ENCODE measurements around the gene MPV17L2. TPM values are rescaled to one million over a fixed set of nuclear protein-coding genes. Genes with fewer than 3 reads are reported as not detected.
"Not testable (repeated sequence)": the region's sequence is repeated elsewhere in the genome, so short reads cannot be mapped to it uniquely, and the experiment has no call there.

MPV17L2 gene
- total RNA-seq, 1 donor from 2014 or later: 20.9 TPM

GRCh38 chr19:18156268-18156667, 36.8 kb upstream of the MPV17L2 start:
- Mint-ChIP-seq H3K27ac (no peak overlapping the region), H3K4me3 (no peak overlapping the region), H3K27me3 (no peaks in the 10 kb centered on the region), H3K36me3 (ENCODE audit: low read depth) (peaks cover 11% of the 10 kb centered on the region), H3K9me3 (no peaks in the 10 kb centered on the region), H3K4me1 (peaks cover 26% of the 10 kb centered on the region)
- intact Hi-C loops (cut with micrococcal nuclease): no loop called here
- DNase-seq: no peak

- peaks cover 20% of the 10 kb centered on the region for H3K4me1 Mint-ChIP-seq
- H3K36me3 Mint-ChIP-seq (ENCODE audit: low read depth): peaks cover 11% of the 10 kb centered on the region
- intact Hi-C loops (cut with micrococcal nuclease): no loop called here
- no peak for DNase-seq
- no peaks in the 10 kb centered on the region for H3K27me3 Mint-ChIP-seq
- no peak overlapping the region for H3K4me3 Mint-ChIP-seq
- no peaks in the 10 kb centered on the region for H3K9me3 Mint-ChIP-seq
- no peak overlapping the region for H3K27ac Mint-ChIP-seq
Observed at GRCh38 chr19:18156841-18157464, 36.1 kb upstream of the MPV17L2 start.

DNA sequence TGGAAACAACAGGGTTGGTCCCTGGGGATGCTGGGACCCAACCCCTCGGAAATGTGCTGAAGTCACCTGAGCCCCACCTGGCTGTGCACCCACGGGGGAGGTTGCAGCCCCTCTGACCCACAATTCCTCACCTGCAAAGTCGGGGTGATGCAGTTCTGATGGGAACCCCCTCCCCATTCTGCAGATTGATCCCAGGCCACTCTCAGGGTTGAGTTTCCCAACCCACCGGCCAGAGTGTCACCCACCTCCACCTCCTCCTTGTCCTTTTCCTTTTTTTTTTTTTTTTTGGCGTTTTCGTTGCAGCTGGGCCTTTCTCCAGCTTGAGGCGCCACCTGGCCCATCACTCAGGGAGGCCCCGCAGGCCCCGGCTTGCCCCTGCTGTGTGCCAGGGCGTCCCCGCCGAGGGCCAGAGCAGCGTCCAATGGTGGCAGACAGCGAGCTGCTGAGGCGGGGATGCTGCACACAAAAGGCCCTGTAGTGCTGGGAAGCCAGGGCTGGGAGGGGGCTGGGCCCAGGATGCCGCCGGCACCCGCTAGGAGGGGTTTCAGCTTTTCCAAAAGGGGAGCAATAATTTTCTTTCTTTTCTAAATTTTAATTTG, 35.5 kb upstream of the MPV17L2 start:
- intact Hi-C loops (cut with micrococcal nuclease): no loop called here
- no peak for DNase-seq
- peaks cover 9% of the 10 kb centered on the region for H3K36me3 Mint-ChIP-seq (ENCODE audit: low read depth)
- H3K27me3 Mint-ChIP-seq: no peaks in the 10 kb centered on the region
- H3K9me3 Mint-ChIP-seq: no peaks in the 10 kb centered on the region
- H3K27ac Mint-ChIP-seq: no peak overlapping the region
- peaks cover 16% of the 10 kb centered on the region for H3K4me1 Mint-ChIP-seq
- no peak overlapping the region for H3K4me3 Mint-ChIP-seq

DNA sequence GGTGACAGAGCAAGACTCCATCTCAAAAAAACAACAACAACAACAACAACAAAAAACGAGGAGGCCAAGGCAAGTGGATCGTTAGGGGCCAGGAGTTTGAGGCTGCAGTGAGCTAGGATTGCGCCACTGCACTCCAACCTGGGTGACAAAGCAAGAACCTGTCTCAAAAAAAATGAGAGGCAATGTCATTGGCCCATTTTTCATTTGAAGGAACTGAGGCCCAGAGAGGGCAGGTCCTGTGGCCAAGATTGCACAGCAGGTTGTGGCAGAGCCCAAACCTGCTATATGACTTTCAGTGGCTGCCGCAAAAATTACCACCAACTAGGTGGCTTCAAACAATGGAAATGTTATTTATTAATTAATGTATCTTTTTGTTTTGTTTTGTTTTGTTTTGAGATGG, 34.6 kb upstream of the MPV17L2 start:
- no peak overlapping the region for H3K4me3 Mint-ChIP-seq

GRCh38 chr19:18159059-18159616, 33.9 kb upstream of the MPV17L2 start:
- intact Hi-C loops (cut with micrococcal nuclease); H3K9me3 Mint-ChIP-seq; DNase-seq; H3K27me3 Mint-ChIP-seq; H3K27ac Mint-ChIP-seq; H3K4me3 Mint-ChIP-seq: not testable (repeated sequence)
- peaks cover 11% of the 10 kb centered on the region for H3K4me1 Mint-ChIP-seq
- H3K36me3 Mint-ChIP-seq (ENCODE audit: low read depth): peaks cover 12% of the 10 kb centered on the region

More for the DNA sequence above, 34.6 kb upstream of the MPV17L2 start:
- Mint-ChIP-seq H3K4me1 (peaks cover 15% of the 10 kb centered on the region), H3K27ac (no peak overlapping the region), H3K36me3 (ENCODE audit: low read depth) (peaks cover 12% of the 10 kb centered on the region), H3K9me3 (no peaks in the 10 kb centered on the region), H3K27me3 (no peaks in the 10 kb centered on the region)
- DNase-seq: no peak
- intact Hi-C loops (cut with micrococcal nuclease): no loop called here

DNA sequence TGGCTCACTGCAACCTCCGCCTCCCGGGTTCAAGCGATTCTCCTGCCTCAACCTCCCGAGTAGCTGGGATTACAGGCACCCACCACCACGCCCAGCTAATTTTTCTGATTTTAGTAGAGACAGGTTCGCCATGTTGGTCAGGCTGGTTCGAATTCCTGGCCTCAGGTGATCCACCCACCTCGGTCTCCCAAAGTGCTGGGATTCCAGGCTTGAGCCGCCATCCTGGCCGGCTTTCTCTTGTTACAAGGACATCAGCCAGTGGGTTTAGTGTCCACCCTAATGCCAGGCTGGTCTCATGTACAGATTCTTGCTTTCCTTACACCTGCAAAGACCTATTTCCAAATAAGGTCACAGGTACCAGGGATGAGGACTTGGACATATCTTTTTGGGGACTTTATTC, 33.2 kb upstream of the MPV17L2 start:
- intact Hi-C loops (cut with micrococcal nuclease): no loop called here
- Mint-ChIP-seq H3K27me3 (no peaks in the 10 kb centered on the region), H3K4me3 (no peak overlapping the region), H3K36me3 (ENCODE audit: low read depth) (peaks cover 11% of the 10 kb centered on the region), H3K4me1 (peaks cover 6% of the 10 kb centered on the region), H3K27ac (no peak overlapping the region), H3K9me3 (no peaks in the 10 kb centered on the region)
- no peak for DNase-seq

DNA sequence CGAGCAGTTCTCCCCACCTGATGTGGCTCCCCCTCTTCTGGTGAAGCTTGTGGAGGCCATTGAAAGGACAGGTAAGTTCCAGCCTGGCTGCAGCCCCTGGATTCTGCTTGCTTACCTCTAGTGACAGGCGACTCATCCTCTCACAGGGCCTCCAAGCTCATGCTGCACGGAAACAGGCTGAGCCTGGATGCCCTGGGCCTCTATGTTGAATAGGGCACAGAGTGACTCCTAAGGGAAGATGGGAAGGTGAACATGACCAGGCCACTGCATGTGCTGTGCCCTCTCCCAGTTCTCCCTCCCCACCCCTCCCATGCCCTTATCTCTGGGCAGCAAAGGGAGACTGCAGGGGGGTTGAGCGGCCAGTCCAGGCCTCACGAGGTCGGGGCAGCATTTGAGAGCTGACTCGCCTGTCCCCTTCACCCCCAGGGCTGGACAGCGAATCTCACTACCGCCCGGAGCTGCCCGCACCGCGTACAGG, 32.5 kb upstream of the MPV17L2 start:
- Mint-ChIP-seq H3K4me3 (peak overlapping the region; percentile 68), H3K4me1 (peaks cover 6% of the 10 kb centered on the region), H3K36me3 (ENCODE audit: low read depth) (peaks cover 11% of the 10 kb centered on the region), H3K27ac (peak overlapping the region; percentile 57), H3K27me3 (no peaks in the 10 kb centered on the region), H3K9me3 (no peaks in the 10 kb centered on the region)
- no peak for DNase-seq
- intact Hi-C loops (cut with micrococcal nuclease): no loop called here

- H3K27me3 Mint-ChIP-seq: no peaks in the 10 kb centered on the region
- H3K4me3 Mint-ChIP-seq: peak overlapping the region; percentile 68
- peaks cover 6% of the 10 kb centered on the region for H3K4me1 Mint-ChIP-seq
- peaks cover 17% of the 10 kb centered on the region for H3K36me3 Mint-ChIP-seq (ENCODE audit: low read depth)
- H3K9me3 Mint-ChIP-seq: no peaks in the 10 kb centered on the region
- peak overlapping the region; percentile 65 for H3K27ac Mint-ChIP-seq
- intact Hi-C loops (cut with micrococcal nuclease): loop anchor here (1.0 kb wide), 1 partner anchor 8 kb away; the partner anchor contains the start of gene PIK3R2
- DNase-seq: peak; percentile 96
Observed at GRCh38 chr19:18160971-18161635, 31.9 kb upstream of the MPV17L2 start.

DNA sequence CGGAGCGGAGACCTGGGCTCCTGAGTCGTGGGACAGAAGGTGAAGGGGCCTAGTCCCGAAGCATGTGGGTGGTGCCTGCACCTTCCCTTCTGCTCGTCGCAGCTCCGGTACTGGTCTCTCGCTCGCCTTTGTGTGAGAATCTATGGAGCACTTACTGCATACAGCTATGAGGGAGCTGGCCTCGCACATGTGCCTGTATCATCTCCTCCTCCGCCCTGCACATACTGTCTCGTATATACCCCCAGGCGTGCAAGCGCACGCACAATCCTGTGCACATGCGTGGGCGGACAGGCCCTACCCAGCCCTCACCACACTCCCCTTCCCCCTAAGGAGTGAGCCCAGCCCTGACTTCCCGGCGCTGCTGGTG, 31.4 kb upstream of the MPV17L2 start:
- peaks cover 15% of the 10 kb centered on the region for H3K36me3 Mint-ChIP-seq (ENCODE audit: low read depth)
- no peak for DNase-seq
- H3K4me3 Mint-ChIP-seq: peak overlapping the region; percentile 51
- H3K27ac Mint-ChIP-seq: peak overlapping the region; percentile 65
- intact Hi-C loops (cut with micrococcal nuclease): loop anchor here (1.0 kb wide), 1 partner anchor 8 kb away; the partner anchor contains the start of gene PIK3R2
- H3K4me1 Mint-ChIP-seq: peaks cover 4% of the 10 kb centered on the region
- no peaks in the 10 kb centered on the region for H3K27me3 Mint-ChIP-seq
- no peaks in the 10 kb centered on the region for H3K9me3 Mint-ChIP-seq

DNA sequence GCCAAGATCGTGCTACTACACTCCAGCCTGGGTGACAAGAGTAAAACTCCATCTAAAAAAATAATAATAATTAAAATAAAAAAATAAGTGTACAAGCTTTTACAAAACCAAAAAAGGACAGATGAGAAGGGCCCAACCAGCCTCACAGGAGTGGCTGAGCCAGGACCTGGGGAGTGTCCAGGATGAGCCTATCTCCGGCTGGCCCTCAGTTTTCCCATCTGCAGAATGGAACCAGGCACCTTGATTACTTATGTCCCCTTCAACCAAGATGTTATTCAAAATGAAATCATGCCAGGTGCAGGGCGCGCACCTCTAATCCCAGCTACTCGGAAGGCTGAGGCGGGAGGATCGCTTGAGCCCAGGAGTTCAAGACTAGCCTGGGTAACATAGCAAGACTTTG, 28.9 kb upstream of the MPV17L2 start:
- H3K4me3 Mint-ChIP-seq: no peak overlapping the region
- H3K27me3 Mint-ChIP-seq: no peaks in the 10 kb centered on the region
- H3K4me1 Mint-ChIP-seq: peaks cover 6% of the 10 kb centered on the region
- intact Hi-C loops (cut with micrococcal nuclease): no loop called here
- no peak for DNase-seq
- H3K27ac Mint-ChIP-seq: no peak overlapping the region
- no peaks in the 10 kb centered on the region for H3K9me3 Mint-ChIP-seq
- peaks cover 22% of the 10 kb centered on the region for H3K36me3 Mint-ChIP-seq (ENCODE audit: low read depth)

DNA sequence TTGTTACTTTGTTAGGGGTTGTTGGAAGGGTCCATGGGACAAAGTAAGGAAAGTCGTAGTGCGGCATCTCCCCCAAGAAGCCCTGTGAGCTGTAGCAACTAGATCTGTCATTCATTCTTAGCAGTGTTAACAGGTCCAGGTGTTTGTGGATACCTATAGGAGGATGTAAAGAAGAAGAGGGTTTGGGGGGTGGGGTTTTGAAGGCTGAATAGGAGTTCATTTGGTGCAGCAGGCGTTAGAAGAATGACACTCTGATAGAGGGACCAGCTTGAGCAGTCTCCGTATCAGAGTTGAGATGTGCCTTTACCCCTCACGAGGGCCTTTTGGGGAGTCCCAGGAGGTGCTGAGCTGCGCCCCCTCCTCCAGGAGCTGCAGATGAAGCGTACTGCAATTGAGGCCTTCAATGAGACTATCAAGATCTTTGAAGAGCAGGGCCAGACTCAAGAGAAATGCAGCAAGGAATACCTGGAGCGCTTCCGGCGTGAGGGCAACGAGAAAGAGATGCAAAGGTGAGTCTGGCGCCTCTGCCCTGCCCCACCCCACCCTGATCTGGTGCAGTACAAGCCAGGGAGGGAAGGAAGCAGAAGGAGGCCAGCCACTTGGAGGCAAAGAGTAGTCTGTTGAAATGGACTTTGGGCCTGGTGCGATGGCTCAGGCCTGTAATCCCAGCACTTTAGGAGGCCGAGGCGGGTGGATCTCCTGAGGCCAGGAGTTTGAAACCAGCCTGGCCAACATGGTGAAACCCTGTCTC, 27.0 kb upstream of the MPV17L2 start:
- H3K4me1 Mint-ChIP-seq: peaks cover 2% of the 10 kb centered on the region
- intact Hi-C loops (cut with micrococcal nuclease): loop anchor here (5.0 kb wide), 1 partner anchor 159 kb away; the partner anchor contains the start of gene ARRDC2
- DNase-seq: no peak

GRCh38 chr19:18167011-18167410, 26.0 kb upstream of the MPV17L2 start:
- Mint-ChIP-seq H3K4me3 (no peak overlapping the region), H3K27ac (no peak overlapping the region), H3K4me1 (peaks cover 2% of the 10 kb centered on the region), H3K9me3 (no peaks in the 10 kb centered on the region), H3K27me3 (no peaks in the 10 kb centered on the region), H3K36me3 (ENCODE audit: low read depth) (peaks cover 27% of the 10 kb centered on the region)
- DNase-seq: no peak
- intact Hi-C loops (cut with micrococcal nuclease): loop anchor here (5.0 kb wide), 1 partner anchor 160 kb away; the partner anchor contains the start of gene ARRDC2

More for the DNA sequence above, 27.0 kb upstream of the MPV17L2 start:
- Mint-ChIP-seq H3K4me3 (no peak overlapping the region), H3K27ac (no peak overlapping the region), H3K36me3 (ENCODE audit: low read depth) (peaks cover 27% of the 10 kb centered on the region), H3K27me3 (no peaks in the 10 kb centered on the region), H3K9me3 (no peaks in the 10 kb centered on the region)

- Mint-ChIP-seq H3K27me3 (no peaks in the 10 kb centered on the region), H3K9me3 (no peaks in the 10 kb centered on the region)
Observed at GRCh38 chr19:18167975-18168645, 24.9 kb upstream of the MPV17L2 start.

More at GRCh38 chr19:18167975-18168645, 24.9 kb upstream of the MPV17L2 start:
- Mint-ChIP-seq H3K4me1 (peaks cover 6% of the 10 kb centered on the region), H3K27ac (no peak overlapping the region), H3K4me3 (no peak overlapping the region), H3K36me3 (ENCODE audit: low read depth) (peaks cover 27% of the 10 kb centered on the region)
- intact Hi-C loops (cut with micrococcal nuclease): loop anchor here (2.0 to 5.0 kb wide), 2 partner anchors 55 to 161 kb away; partner anchors contain the start of gene ARRDC2
- DNase-seq: peak; percentile 91

All from activated CD4-positive, alpha-beta T cell treated with anti-CD3 and anti-CD28 coated beads, Interleukin-2, amount 10 ng/mL, durations not matched to agents 24 days and 14 days (primary cell).